Raji (cell line): ENCODE measurements around the gene TMEM97.
A peak's percentile ranks its signal among the peaks of the same experiment; 100 is the strongest.

Experiments used
- POLR2A ChIP-seq: IDR thresholded peaks from 2 replicates; pipeline ENCODE4 v1.6.1; 2011; ENCODE audit warnings: low read depth, low read length, control low read depth; ENCODE audit not compliant: insufficient read depth

TMEM97 gene

DNA sequence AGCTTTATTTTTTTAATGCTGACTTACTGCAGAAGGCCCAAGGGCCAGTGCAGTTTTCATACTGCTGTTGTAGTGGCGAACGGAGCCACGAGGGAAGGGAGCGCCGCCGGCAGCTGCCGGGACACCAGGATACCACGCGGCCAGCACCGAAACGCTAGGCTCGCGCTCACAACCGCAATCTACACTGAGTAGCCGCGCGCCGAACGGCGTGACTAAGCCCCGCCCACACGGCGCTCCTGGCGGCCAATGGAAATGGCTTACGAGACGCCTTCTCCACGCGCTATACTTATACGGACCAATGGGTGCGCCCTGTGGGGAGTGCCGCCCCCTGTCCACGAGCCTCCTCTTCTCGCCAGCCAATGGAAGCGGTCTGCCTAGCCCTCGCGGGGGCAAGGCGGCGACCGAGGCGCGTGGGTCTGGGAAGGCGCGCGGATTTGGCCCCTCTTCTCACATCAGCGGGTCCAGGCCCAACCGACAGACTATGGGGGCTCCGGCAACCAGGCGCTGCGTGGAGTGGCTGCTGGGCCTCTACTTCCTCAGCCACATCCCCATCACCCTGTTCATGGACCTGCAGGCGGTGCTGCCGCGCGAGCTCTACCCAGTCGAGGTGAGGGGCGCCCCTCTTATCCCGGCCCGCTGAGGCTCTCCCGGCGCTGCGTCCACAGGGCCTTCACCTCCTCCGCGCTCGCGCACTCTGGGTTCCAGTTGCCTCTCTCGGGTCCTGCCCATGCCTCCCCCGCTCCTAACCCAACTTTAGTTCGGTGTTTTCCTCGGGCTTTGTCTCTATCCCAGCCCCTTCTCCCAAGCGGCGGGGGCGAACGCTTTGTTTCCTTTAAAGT, at the start of gene TMEM97:
TSS of gene TMEM97 (plus strand) at position 442 of the 839 bp plus-strand sequence. CDS start at position 482, 40 bp downstream.
- peak; percentile 92 for TF ChIP-seq POLR2A

DNA sequence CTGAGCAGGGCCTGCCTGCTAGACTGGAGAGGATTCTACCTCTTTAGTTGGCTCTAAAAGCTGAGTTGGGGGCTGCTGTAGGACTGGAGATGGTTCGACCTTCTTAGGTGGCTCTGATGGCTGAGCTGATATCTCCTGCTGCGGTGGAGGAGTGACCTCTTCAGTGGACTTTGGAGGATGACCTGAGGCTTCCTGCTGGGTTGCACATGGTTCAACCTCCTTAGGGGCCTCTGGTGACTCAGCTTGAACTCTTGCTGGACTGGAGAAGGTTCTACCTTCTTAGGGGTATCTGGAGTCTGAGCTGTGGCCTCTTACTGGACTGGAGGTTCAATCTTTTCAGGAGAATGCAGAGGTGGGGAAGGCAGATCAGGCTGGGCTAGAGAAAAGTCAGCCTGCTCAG, 48.9 kb upstream of the TMEM97 start:
- no peak for TF ChIP-seq POLR2A

DNA sequence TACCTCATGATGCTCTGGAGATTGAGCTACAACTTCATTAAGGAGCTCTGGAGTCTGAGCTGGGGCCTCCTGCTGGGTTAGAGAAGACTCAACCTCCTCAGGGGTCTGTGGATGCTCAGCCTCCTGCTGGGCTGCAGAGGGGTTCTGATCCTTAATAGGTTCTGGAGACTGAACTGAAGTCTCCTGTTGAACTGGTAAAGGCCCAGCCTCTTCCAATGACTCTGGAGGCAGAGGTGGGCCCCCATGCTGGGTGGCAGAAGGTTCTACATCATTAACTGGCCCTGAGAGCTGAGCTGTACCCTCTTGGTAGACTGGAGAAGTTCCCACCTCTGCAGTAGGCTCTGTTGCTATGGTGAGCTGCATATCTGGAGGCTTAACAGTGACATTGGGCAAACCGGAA, 48.1 kb upstream of the TMEM97 start:
- no peak for TF ChIP-seq POLR2A

- TF ChIP-seq POLR2A = no peak
Measured at GRCh38 chr17:28271431-28271830, 47.6 kb upstream of the TMEM97 start.

DNA sequence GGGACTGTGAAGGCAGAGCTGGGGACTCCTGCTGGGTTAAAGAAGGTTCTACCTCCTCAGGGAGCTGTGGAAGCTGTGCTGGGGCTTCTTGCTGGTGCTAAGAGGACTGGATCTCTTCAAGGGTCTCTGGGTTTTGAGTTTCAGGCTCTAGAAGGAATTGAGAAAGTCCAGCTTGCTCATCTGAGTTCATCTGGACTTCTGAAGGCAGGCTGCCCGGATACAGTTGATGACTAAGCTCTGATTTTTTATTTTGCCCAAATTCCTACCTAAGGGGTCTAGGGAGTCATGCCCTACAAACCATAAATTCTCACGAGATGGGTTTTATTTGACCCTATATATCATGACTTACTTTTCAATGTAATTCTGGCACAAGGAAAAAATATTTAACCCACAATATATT, 46.8 kb upstream of the TMEM97 start:
- no peak for TF ChIP-seq POLR2A

DNA sequence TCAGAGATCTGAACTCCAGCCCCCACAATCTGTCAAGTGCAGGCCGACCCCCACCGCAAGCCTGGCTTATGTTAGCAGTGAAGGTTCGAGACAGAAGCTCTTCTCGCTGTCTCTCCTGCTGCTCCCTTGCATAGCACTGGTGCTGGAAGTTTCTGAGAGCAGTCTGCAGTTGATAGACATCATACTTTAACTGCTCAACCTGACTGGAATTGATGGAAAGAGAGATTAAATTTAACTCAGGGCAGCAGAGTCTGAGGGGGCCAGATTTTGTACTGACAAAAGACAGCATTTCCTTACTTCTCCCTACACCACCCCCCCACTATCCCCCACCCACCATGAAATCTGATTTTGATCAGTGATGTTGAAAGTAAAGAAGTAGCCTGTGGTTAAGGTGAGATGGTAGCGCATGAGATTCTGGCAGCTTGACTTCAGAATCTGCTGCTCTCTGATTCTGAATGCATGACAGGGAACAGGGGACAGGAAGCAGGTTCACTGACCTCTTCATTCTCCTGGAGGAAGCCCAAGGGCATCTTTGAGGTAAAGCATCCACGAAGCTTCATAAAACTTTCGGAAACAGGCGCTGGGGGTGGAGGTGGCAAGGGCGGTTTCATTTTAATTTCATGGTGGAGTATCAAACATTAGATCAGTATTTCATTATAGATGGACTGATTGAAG, 44.3 kb upstream of the TMEM97 start:
- TF ChIP-seq POLR2A = no peak

GRCh38 chr17:28276011-28276410, 43.0 kb upstream of the TMEM97 start:
- TF ChIP-seq POLR2A = no peak

DNA sequence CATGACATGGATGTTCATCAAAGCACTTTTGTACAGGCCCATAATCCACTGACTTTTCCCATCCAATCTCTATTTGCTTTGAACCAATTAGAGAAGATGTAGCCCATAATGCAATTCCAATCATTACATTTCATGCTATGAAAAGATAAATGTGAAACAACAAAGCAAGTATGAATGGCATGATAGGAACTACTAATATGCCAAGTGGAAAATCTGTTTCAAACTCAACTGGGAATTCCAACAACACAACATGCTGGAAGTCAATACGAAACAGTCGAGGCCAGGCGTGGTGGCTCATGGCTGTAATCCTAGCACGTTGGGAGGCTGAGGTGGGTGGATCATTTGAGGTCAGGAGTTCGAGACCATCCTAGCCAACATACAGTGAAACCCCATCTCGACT, 39.6 kb upstream of the TMEM97 start:
- TF ChIP-seq POLR2A = no peak

DNA sequence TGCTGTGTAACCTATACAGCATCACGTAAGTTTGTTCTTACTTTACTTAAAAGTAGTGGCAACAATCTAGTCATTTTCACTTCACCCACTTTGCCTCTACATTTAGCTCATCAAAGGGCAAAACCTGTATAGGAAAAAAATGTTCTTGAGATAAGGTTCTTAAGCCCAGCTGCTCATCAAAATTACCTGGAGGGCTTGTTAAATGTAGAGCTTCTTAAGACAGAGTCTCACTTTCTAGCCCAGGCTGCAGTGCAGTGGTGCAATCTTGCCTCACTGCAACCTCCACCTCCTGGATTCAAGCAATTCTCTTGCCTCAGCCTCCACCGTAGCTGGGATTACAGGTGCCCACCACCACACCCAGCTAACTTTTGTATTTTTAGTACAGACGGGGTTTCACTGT, 38.2 kb upstream of the TMEM97 start:
- TF ChIP-seq POLR2A = no peak

DNA sequence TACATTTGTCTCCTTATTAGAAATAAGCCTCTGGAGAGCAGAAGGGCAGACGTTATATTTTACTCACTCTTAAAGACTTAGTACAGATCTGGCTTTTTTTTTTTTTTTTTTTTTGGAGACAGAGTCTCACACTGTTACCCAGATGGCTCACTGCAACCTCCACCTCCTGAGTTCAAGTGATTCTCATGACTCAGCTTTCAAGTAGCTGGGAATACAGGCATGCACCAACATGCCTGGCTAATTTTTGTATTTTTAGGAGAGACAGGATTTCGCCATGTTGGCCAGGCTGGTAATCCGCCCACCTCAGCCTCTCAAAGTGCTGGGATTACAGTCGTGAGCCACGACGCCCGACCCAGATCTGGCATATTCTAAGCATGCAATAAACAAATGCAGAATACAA, 36.4 kb upstream of the TMEM97 start:
- TF ChIP-seq POLR2A = no peak

DNA sequence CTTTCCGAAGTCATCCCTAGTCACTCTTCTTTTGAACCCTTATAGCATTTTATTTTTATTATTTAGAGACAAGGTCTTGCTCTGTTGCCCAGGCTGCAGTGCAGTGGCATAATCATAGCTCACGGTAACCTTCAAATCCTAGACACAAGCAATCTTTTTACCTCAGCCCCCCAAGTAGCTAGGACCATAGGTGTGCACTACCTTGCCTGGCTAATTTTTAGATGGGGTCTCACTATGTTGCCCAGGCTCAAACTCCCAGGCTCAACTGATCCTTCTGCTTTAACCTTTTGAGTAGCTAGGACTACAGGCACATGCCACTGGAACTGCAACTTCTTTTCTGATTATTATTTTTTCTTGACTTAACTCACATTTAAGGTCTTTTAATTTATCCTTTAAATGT, 33.0 kb upstream of the TMEM97 start:
- no peak for TF ChIP-seq POLR2A

DNA sequence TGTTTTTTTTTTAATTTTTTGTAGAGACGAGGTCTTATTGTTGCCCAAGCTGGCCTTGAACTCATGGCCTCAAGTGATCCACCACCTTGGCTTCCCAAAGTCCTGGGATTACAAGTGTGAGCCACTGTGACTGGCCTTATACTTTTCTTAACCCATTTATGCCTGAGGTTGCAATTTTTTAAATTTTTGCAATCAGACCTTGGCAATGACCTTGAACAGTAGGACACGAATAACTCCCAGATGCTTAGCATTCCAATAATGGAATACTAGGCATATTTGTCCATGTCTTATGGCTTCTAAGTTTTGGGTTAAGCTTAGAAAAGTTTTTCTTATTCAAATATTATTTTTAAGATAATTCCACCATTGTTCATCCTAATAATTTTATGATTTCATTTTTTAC, 28.3 kb upstream of the TMEM97 start:
- no peak for TF ChIP-seq POLR2A

- TF ChIP-seq POLR2A = no peak
Measured at GRCh38 chr17:28291780-28292330, 27.1 kb upstream of the TMEM97 start.

GRCh38 chr17:28293994-28294393, 25.0 kb upstream of the TMEM97 start:
- no peak for TF ChIP-seq POLR2A

DNA sequence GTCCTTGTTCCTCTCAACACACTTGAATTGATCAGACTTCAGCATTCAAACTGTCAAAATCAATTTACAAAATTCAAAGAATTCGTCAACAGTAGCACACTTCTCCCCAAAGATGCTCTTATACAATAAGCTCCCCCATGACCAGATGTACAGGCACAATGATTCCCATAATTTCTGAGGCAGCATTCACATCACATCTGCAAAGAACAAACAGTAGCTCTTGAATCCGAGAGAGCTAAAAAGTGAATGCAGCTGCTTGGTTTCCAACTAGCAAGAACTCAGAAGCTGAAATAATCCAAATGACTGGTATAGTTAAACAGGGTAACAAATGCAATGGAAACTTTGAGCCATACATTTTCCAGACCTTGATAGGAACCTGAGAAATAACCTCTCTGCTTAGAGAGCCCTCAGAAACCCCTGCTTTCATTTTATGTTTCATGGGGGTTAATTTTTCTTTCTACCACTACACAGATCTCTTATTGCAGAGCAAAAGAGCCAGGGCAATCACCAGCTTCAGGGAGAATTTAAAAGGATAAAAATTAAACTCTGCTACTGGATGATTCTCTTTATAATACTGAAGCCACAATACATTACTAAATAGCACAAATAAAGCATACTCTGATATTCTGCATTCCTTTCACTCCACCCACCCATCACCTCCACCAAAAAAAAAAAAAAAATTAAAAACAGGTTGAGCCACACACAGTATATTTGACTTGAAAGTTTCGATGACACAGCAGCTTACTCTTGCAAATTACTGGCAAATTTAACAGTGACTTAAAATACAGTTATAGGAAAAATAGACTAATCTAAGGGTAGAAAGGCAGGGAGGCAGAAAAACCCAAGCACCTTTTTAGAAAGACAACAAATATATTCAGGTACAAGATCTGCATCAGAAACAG, 23.1 kb upstream of the TMEM97 start:
- no peak for TF ChIP-seq POLR2A

DNA sequence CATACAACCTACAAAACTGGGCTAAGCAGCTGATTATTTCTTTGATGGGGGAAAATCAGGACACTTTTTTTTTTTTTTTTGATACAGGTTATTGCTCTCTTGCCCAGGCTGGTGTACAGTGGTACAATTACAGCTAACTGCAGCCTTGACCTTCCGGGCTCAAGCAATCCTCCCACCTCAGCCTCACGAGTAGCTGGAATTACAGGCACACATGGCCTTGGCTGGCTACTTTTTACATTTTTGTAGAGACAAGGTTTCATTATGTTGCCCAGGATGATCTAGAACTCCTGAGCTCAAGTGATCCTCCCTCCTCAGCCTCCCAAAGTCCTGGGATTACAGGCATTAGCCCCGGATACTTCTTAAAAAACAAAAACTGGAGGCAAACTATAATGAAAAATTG, 20.6 kb upstream of the TMEM97 start:
- no peak for TF ChIP-seq POLR2A

- TF ChIP-seq POLR2A = no peak
Measured at GRCh38 chr17:28306954-28307401, 12.0 kb upstream of the TMEM97 start.
